Hepatocyte (in vitro differentiated cells): ENCODE data around the gene WDFY1.

Experiments
- EZH2 ChIP-seq: fragments of 200-600 bp; sonication (generic); IDR thresholded peaks from 2 replicates; pipeline ENCODE4 v1.6.1; 2016; ENCODE audit warnings: antibody characterized with exemption, mild to moderate bottlenecking, borderline replicate concordance
- EZH2phosphoT487 ChIP-seq: fragments of 200-600 bp; sonication (generic); IDR thresholded peaks from one replicate; pipeline ENCODE4 v1.6.1; 2018; ENCODE audit warnings: antibody characterized with exemption, mild to moderate bottlenecking, low read depth, moderate library complexity; ENCODE audit not compliant: unreplicated experiment, severe bottlenecking
- TF ChIP-seq, protein P1 (sequence below): fragments of 200-600 bp; sonication (generic); IDR thresholded peaks from 2 replicates; pipeline ENCODE4 v1.5.1; 2016; ENCODE audit warnings: antibody characterized with exemption, mild to moderate bottlenecking; ENCODE audit not compliant: poor library complexity

DNA sequence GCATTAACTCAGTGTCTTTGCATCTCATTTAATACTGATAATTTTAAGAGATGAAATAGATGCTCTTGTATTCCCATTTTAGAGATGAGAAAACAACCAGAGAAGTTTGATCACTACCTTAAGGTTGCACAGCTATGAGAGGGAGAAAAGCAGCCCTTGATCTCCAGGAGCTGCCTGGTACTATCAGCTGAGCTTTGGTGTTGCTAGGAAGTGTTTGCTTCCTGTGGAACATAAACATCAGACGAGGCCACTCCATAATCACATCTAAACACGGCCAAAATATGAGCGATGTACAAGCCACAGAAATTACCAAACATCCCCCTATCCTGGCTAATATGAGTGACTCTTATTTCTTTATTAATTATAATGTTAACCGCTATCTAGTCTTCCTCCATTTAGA, 620 bp upstream of the WDFY1 start:
- TF ChIP-seq, protein P1, sequence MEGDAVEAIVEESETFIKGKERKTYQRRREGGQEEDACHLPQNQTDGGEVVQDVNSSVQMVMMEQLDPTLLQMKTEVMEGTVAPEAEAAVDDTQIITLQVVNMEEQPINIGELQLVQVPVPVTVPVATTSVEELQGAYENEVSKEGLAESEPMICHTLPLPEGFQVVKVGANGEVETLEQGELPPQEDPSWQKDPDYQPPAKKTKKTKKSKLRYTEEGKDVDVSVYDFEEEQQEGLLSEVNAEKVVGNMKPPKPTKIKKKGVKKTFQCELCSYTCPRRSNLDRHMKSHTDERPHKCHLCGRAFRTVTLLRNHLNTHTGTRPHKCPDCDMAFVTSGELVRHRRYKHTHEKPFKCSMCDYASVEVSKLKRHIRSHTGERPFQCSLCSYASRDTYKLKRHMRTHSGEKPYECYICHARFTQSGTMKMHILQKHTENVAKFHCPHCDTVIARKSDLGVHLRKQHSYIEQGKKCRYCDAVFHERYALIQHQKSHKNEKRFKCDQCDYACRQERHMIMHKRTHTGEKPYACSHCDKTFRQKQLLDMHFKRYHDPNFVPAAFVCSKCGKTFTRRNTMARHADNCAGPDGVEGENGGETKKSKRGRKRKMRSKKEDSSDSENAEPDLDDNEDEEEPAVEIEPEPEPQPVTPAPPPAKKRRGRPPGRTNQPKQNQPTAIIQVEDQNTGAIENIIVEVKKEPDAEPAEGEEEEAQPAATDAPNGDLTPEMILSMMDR: no peak
- no peak for TF ChIP-seq EZH2
- no peak for TF ChIP-seq EZH2phosphoT487
